Astrocyte of the cerebellum (primary cell): Measurements from ENCODE around the gene TMEM51.

ENCODE experiments used
- DNase-seq: peaks from one replicate; pipeline ENCODE4 v3.0.0-alpha.2; 2011; ENCODE audit warnings: low read depth
- H3K4me3 ChIP-seq: 2 replicates; pipeline ENCODE4 v1.5.1; 2011; ENCODE audit warnings: mild to moderate bottlenecking, low read depth, low read length, moderate library complexity
- CTCF ChIP-seq: IDR thresholded peaks from 2 replicates; pipeline ENCODE4 v1.5.1; 2012; ENCODE audit warnings: low read length, low read depth, moderate library complexity, mild to moderate bottlenecking; ENCODE audit errors: missing control alignments
- in situ Hi-C: cut with HindIII; loops from 2 replicates; pipeline ENCODE4 v1.10.0; 2017; ENCODE audit warnings: low sequenced_read_pairs

TMEM51 gene

GRCh38 chr1:15206418-15207030 lies 53.0 kb downstream of the TMEM51 start:
- in situ Hi-C loops = no loop called here
- no peak for DNase-seq
- H3K4me3 ChIP-seq = no peak overlapping the region
- TF ChIP-seq CTCF = no peak

- DNase-seq = no peak
- H3K4me3 ChIP-seq = no peak overlapping the region
- in situ Hi-C loops = no loop called here
- TF ChIP-seq CTCF = no peak
Observed at GRCh38 chr1:15207031-15207828, 53.7 kb downstream of the TMEM51 start.

- no peak overlapping the region for H3K4me3 ChIP-seq
- in situ Hi-C loops = no loop called here
- no peak for TF ChIP-seq CTCF
- DNase-seq = no peak
Observed at GRCh38 chr1:15207829-15208429, 54.4 kb downstream of the TMEM51 start.

GRCh38 chr1:15210651-15211375 lies 57.3 kb downstream of the TMEM51 start:
- no peak for DNase-seq
- no peak overlapping the region for H3K4me3 ChIP-seq
- no peak for TF ChIP-seq CTCF
- in situ Hi-C loops = loop anchor here (5.0 kb wide), 1 partner anchor 71 kb away; no protein-coding TSS in a partner anchor

GRCh38 chr1:15211424-15211823 lies 57.9 kb downstream of the TMEM51 start:
- TF ChIP-seq CTCF = no peak
- in situ Hi-C loops = loop anchor here (5.0 kb wide), 1 partner anchor 71 kb away; no protein-coding TSS in a partner anchor
- DNase-seq = no peak
- H3K4me3 ChIP-seq = no peak overlapping the region

- H3K4me3 ChIP-seq = no peak overlapping the region
- no peak for DNase-seq
- in situ Hi-C loops = loop anchor here (5.0 kb wide), 1 partner anchor 70 kb away; no protein-coding TSS in a partner anchor
- TF ChIP-seq CTCF = no peak
Observed at GRCh38 chr1:15212216-15212953, 58.8 kb downstream of the TMEM51 start.
